Smooth muscle cell (in vitro differentiated cells): ENCODE data around the gene MILR1. TPM values are rescaled to one million over a fixed set of nuclear protein-coding genes. Genes with fewer than 3 reads are reported as not detected.

Source experiments
- DNase-seq: peaks from one replicate; lab custom pipeline; 2025; ENCODE audit not compliant: unreplicated experiment; lab: John Stamatoyannopoulos, UW
- H2AFZ ChIP-seq: fragments of 200-600 bp; sonication (generic); 2 replicates; pipeline ENCODE4 v1.6.0; 2016; ENCODE audit warnings: antibody characterized with exemption, low read depth, mild to moderate bottlenecking
- H3F3A ChIP-seq: fragments of 200-600 bp; sonication (generic); 2 replicates; pipeline ENCODE4 v1.6.0; 2017; ENCODE audit warnings: antibody characterized with exemption, low read depth
- H3K27ac ChIP-seq: fragments of 200-600 bp; sonication (generic); 2 replicates; pipeline ENCODE4 v1.5.1; 2016; ENCODE audit warnings: low read depth, mild to moderate bottlenecking
- H3K27me3 ChIP-seq: fragments of 200-600 bp; sonication (generic); 2 replicates; pipeline ENCODE4 v1.6.1; 2016; ENCODE audit warnings: low read depth, mild to moderate bottlenecking
- H3K36me3 ChIP-seq: fragments of 200-600 bp; sonication (generic); 2 replicates; pipeline ENCODE4 v1.5.1; 2016; ENCODE audit warnings: low read depth
- H3K4me1 ChIP-seq: fragments of 200-600 bp; sonication (generic); 2 replicates; pipeline ENCODE4 v1.5.1; 2016; ENCODE audit warnings: low read depth
- H3K4me2 ChIP-seq: fragments of 200-600 bp; sonication (generic); 2 replicates; pipeline ENCODE4 v1.6.0; 2016; ENCODE audit warnings: mild to moderate bottlenecking
- H3K4me3 ChIP-seq: fragments of 200-600 bp; sonication (generic); 2 replicates; pipeline ENCODE4 v1.5.1; 2016; ENCODE audit warnings: mild to moderate bottlenecking
- H3K79me2 ChIP-seq: fragments of 200-600 bp; sonication (generic); 2 replicates; pipeline ENCODE4 v1.6.0; 2016; ENCODE audit warnings: low read depth, mild to moderate bottlenecking
- H3K9ac ChIP-seq: fragments of 200-600 bp; sonication (generic); 2 replicates; pipeline ENCODE4 v1.6.0; 2016; ENCODE audit warnings: low read depth
- H3K9me3 ChIP-seq: fragments of 200-600 bp; sonication (generic); replicated peaks from 2 replicates; pipeline ENCODE4 v1.5.1; 2016; ENCODE audit warnings: low read depth
- H4K20me1 ChIP-seq: fragments of 200-600 bp; sonication (generic); 2 replicates; pipeline ENCODE4 v1.6.0; 2016; ENCODE audit warnings: low read depth
- WGBS: methylation state at CpG from one replicate; pipeline ENCODE4 v1.1.7; 2016; ENCODE audit warnings: low lambda C conversion rate; 5-methylcytosine and 5-hydroxymethylcytosine counted together
- polyA plus RNA-seq: library from polyadenylated mRNA; unstranded; fragments of >200 nt; fragmentation: Nextera tagmentation; extraction: Ambion mirVana; gene quantifications from 2 replicates; pipeline ENCODE4 v1.2.1, GENCODE V29; 2016
- total RNA-seq: library from RNA; depleted of rRNA; stranded (reverse); fragments of >200 nt; gene quantifications from 2 replicates; pipeline ENCODE4 v1.2.3, GENCODE V29; 2014
- TF ChIP-seq, protein P1 (sequence below): fragments of 200-600 bp; sonication (generic); IDR thresholded peaks from 2 replicates; pipeline ENCODE4 v1.5.1; 2017; ENCODE audit warnings: borderline replicate concordance, mild to moderate bottlenecking, antibody characterized with exemption; ENCODE audit not compliant: insufficient read depth, poor library complexity, severe bottlenecking

MILR1 gene
- total and polyA plus RNA-seq, 2 experiments from 2014 or later: not detected

DNA sequence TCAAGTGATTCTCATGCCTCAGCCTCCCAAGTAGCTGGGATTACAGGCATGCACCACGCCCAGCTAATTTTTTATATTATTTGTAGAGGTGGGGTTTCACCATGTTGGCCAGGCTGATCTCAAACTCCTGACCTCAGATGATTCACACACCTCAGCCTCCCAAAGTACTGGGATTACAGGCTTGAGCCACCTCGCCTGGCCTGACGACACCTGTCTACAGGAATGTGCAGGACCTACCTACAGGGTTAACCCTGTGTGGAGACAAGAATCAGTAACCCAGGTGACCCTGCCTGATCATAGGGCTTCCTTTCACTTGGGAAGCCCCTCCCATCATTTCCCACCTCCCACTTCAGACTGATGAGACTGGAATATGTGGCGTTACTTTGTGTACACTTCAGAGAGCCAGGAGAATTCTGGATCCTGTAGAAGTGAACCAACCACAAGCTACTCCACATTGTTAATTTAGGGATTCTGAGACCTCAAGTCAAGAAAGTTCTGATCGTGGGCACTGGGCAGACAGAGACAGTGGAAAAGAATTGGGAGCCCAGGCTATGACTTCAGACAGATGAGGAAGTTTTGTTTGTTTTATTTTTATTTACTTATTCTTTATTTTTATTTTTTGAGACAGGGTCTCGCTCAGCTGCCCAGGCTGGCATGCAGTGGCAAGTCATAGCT, 5.7 kb upstream of the MILR1 start:
- Histone ChIP-seq H2AFZ (no peak overlapping the region), H3K4me1 (no peaks in the 10 kb centered on the region), H3F3A (no peaks in the 10 kb centered on the region), H3K4me3 (no peak overlapping the region), H3K79me2 (no peaks in the 10 kb centered on the region), H4K20me1 (no peaks in the 10 kb centered on the region), H3K36me3 (no peaks in the 10 kb centered on the region), H3K4me2 (no peak overlapping the region), H3K27ac (no peak overlapping the region), H3K9ac (no peak overlapping the region), H3K27me3 (no peaks in the 10 kb centered on the region), H3K9me3 (no peaks in the 10 kb centered on the region)
- no peak for DNase-seq
- TF ChIP-seq, protein P1, sequence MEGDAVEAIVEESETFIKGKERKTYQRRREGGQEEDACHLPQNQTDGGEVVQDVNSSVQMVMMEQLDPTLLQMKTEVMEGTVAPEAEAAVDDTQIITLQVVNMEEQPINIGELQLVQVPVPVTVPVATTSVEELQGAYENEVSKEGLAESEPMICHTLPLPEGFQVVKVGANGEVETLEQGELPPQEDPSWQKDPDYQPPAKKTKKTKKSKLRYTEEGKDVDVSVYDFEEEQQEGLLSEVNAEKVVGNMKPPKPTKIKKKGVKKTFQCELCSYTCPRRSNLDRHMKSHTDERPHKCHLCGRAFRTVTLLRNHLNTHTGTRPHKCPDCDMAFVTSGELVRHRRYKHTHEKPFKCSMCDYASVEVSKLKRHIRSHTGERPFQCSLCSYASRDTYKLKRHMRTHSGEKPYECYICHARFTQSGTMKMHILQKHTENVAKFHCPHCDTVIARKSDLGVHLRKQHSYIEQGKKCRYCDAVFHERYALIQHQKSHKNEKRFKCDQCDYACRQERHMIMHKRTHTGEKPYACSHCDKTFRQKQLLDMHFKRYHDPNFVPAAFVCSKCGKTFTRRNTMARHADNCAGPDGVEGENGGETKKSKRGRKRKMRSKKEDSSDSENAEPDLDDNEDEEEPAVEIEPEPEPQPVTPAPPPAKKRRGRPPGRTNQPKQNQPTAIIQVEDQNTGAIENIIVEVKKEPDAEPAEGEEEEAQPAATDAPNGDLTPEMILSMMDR: no peak
- 83% methylated on average over 6 of the region's 6 CpGs for WGBS

DNA sequence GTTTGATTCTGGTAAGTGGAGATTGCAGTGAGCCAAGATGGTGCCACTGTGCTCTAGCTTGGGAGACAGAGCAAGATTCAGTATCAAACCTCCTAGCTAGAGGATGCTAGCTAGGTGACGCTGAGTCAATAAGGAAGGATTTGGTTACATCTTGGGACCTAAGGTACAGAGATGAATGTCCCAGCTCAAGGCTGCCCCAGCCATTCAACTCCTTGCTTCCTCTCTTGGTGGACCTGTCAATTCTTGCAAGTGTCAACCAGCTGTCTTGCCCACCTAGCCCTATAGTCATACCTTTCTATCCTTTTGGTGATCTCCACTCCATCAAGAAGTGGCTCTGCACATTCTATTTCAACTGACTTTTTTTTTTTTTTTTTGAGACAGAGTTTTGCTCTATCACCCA, 1.4 kb upstream of the MILR1 start:
- no peak overlapping the region for H3K27ac ChIP-seq
- 91% methylated on average over 1 of the region's 1 CpG for WGBS
- H3K4me3 ChIP-seq: no peak overlapping the region
- H3K36me3 ChIP-seq: no peaks in the 10 kb centered on the region
- H4K20me1 ChIP-seq: no peaks in the 10 kb centered on the region
- no peaks in the 10 kb centered on the region for H3K79me2 ChIP-seq
- H3F3A ChIP-seq: no peaks in the 10 kb centered on the region
- TF ChIP-seq, protein P1: no peak
- H3K4me2 ChIP-seq: no peak overlapping the region
- no peaks in the 10 kb centered on the region for H3K9me3 ChIP-seq
- H2AFZ ChIP-seq: no peak overlapping the region
- H3K4me1 ChIP-seq: no peaks in the 10 kb centered on the region
- no peak overlapping the region for H3K9ac ChIP-seq
- no peaks in the 10 kb centered on the region for H3K27me3 ChIP-seq
- no peak for DNase-seq

DNA sequence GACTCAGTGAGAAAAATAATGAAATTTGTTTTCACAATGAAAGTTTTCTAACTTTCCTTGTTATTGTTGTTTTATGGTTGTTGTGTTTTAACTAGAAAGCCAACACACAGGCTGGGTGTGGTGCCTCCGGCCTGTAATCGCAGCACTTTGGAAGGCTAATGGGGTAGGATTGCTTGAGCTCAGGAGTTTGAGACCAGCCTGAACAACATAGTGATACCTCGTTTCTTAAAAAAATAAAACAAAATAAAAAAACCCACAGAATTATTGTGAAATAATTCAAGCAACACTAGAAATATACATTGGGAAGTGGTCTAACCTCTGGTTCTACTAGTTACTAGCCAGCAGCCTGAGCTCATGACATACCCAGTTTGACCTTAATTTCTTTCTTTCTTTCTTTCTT, 630 bp downstream of the MILR1 start:
- Histone ChIP-seq H2AFZ (no peak overlapping the region), H3K79me2 (no peaks in the 10 kb centered on the region), H3K4me2 (no peak overlapping the region), H3K9ac (no peak overlapping the region), H3K27me3 (no peaks in the 10 kb centered on the region), H3K27ac (no peak overlapping the region), H3K4me1 (no peaks in the 10 kb centered on the region), H4K20me1 (no peaks in the 10 kb centered on the region), H3K36me3 (no peaks in the 10 kb centered on the region), H3K4me3 (no peak overlapping the region), H3F3A (no peaks in the 10 kb centered on the region), H3K9me3 (no peaks in the 10 kb centered on the region)
- TF ChIP-seq, protein P1: no peak
- no peak for DNase-seq
- 89% methylated on average over 3 of the region's 3 CpGs for WGBS
